Lower leg skin (tissue), 4 donors: Measurements from ENCODE around the gene ANGPTL2. TPM values are rescaled to one million over a fixed set of nuclear protein-coding genes. Genes with fewer than 3 reads are reported as not detected.
A peak's percentile ranks its signal among the peaks of the same experiment; 100 is the strongest.

Source experiments
- DNase-seq, 2 donors: peaks; one replicate each; pipeline ENCODE4 v3.0.0-alpha.2; 2019; ENCODE audit warnings: low spot score in 2 of 2
- H3K4me3 ChIP-seq: fragments of 200-600 bp; sonication (generic); 2 replicates; pipeline ENCODE4 v1.5.1; 2017; ENCODE audit warnings: mild to moderate bottlenecking, low read depth; ENCODE audit not compliant: poor library complexity, severe bottlenecking
- CTCF ChIP-seq, 3 donors: fragments of 450-650 bp; IDR thresholded peaks; one replicate each; pipeline ENCODE4 v1.5.1; 2016; ENCODE audit warnings: antibody characterized with exemption in 3 of 3, mild to moderate bottlenecking in 3 of 3, moderate library complexity in 2 of 3
- POLR2A ChIP-seq, 2 donors: fragments of 450-650 bp; IDR thresholded peaks; one replicate each; pipeline ENCODE4 v1.6.1; 2016 to 2017; ENCODE audit warnings: antibody characterized with exemption in 2 of 2, mild to moderate bottlenecking in 1 of 2, moderate library complexity in 1 of 2
- WGBS, 2 donors: methylation state at CpG; one replicate each; pipeline ENCODE4 v1.1.5; 2018; 5-methylcytosine and 5-hydroxymethylcytosine counted together
- intact Hi-C: fragments of 100-400 bp; cut with DNase I; formaldehyde crosslinking; loops from one replicate; pipeline ENCODE4 v1.15.0; 2023; ENCODE audit warnings: low total_unique reads
- total RNA-seq, 4 donors: library from RNA; depleted of rRNA; stranded (reverse); fragments of >200 nt; gene quantifications; one replicate each; pipeline ENCODE4 v1.1.0, GENCODE V29; 2016

The ANGPTL2 gene
- total RNA-seq, 4 donors from 2014 or later = 10.5 to 37.8 (median 18.5) TPM

GRCh38 chr9:127065592-127065991, 56.8 kb downstream of the ANGPTL2 start:
- no peak for TF ChIP-seq POLR2A (IDR thresholded peaks at IDR 0.05)
- no peak for TF ChIP-seq CTCF (IDR thresholded peaks at IDR 0.05)

GRCh38 chr9:127064335-127064734, 58.1 kb downstream of the ANGPTL2 start:
- H3K4me3 ChIP-seq = no peak overlapping the region
- no peak for DNase-seq
- WGBS, 2 donors = 56 to 67% methylated on average over 2 of the region's 2 CpGs
- TF ChIP-seq POLR2A (IDR thresholded peaks at IDR 0.05) (no peak), CTCF (IDR thresholded peaks at IDR 0.05) (no peak)
- intact Hi-C loops = no loop called here

More at GRCh38 chr9:127065592-127065991, 56.8 kb downstream of the ANGPTL2 start:
- intact Hi-C loops = no loop called here
- no peak overlapping the region for H3K4me3 ChIP-seq
- WGBS, 2 donors = 71 to 72% methylated on average over 1 of the region's 1 CpG
- no peak for DNase-seq

- DNase-seq = no peak
- intact Hi-C loops = no loop called here
- H3K4me3 ChIP-seq = no peak overlapping the region
- TF ChIP-seq POLR2A (IDR thresholded peaks at IDR 0.05) (no peak), CTCF (IDR thresholded peaks at IDR 0.05) (no peak)
- WGBS, 2 donors = 97% methylated on average over 3 of the region's 3 CpGs
These were observed 61.0 kb downstream of the ANGPTL2 start for GRCh38 chr9:127061411-127061810.

GRCh38 chr9:127059765-127060361, 62.6 kb downstream of the ANGPTL2 start:
- 60 to 65% methylated on average over 4 of the region's 4 CpGs for WGBS, 2 donors
- intact Hi-C loops = no loop called here
- no peak overlapping the region for H3K4me3 ChIP-seq
- DNase-seq = no peak
- TF ChIP-seq POLR2A (IDR thresholded peaks at IDR 0.05) (no peak), CTCF (IDR thresholded peaks at IDR 0.05) (no peak)

- intact Hi-C loops = no loop called here
- no peak overlapping the region for H3K4me3 ChIP-seq
- no peak for DNase-seq
- no peak for TF ChIP-seq CTCF (IDR thresholded peaks at IDR 0.05)
- no peak for TF ChIP-seq POLR2A (IDR thresholded peaks at IDR 0.05)
- WGBS, 2 donors = 72 to 88% methylated on average over 2 of the region's 2 CpGs
These were observed 63.4 kb downstream of the ANGPTL2 start for GRCh38 chr9:127059030-127059429.

- WGBS, 2 donors = 49 to 60% methylated on average over 4 of the region's 4 CpGs
- intact Hi-C loops = no loop called here
- DNase-seq = peak in 1 of 2 donors; percentile 68
- no peak for TF ChIP-seq CTCF (IDR thresholded peaks at IDR 0.05)
- TF ChIP-seq POLR2A (IDR thresholded peaks at IDR 0.05) = no peak
- no peak overlapping the region for H3K4me3 ChIP-seq
These were observed 63.8 kb downstream of the ANGPTL2 start for GRCh38 chr9:127058645-127059021.
